Raji (cell line): ENCODE results near the gene CHRNA4.

Experiments
- POLR2A ChIP-seq: IDR thresholded peaks from 2 replicates; pipeline ENCODE4 v1.6.1; 2011; ENCODE audit warnings: low read depth, low read length, control low read depth; ENCODE audit not compliant: insufficient read depth

CHRNA4 gene

GRCh38 chr20:63352811-63353221, 8.3 kb downstream of the CHRNA4 start:
- TF ChIP-seq POLR2A: no peak

GRCh38 chr20:63351811-63352591, 9.1 kb downstream of the CHRNA4 start:
- no peak for TF ChIP-seq POLR2A

GRCh38 chr20:63351326-63351700, 9.8 kb downstream of the CHRNA4 start:
- no peak for TF ChIP-seq POLR2A

GRCh38 chr20:63350597-63351325, 10.4 kb downstream of the CHRNA4 start:
- TF ChIP-seq POLR2A: no peak

- no peak for TF ChIP-seq POLR2A
These were observed 11.0 kb downstream of the CHRNA4 start for GRCh38 chr20:63350196-63350595.

- TF ChIP-seq POLR2A: no peak
These were observed 11.6 kb downstream of the CHRNA4 start for GRCh38 chr20:63349516-63349895.

DNA sequence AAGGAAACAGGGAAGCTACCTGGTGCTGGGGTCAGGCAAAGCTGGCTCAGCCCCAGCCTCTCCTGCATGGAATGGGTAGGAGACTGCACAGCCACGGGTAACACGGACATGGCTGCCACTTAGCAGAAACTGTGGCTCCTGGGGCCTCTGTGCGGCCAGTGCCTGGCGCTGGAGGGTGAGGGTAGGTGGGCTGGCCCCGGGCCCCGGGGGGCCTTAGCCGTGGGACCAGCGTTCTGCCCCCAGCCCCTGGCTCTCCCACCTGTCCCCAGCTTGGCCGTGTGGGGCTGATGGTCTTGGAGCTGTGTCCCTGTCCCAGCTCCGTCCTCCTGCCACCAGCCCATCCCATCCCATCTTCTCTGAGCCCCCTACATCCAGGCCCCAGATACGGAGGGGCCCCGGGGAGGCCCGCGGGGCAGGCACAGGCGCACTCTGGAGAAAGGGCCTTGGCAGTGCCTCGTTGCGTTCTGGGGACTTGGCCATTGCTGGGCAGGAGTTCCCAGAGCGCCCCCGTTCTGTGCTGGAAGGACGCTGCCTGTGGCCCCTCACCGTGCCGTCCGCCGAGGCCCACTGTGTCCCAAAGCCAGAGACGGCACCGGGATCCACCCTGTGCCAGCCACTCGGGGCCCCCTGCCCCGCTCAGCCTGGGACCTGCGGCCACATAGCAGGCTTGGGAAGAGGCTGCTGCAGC, 12.2 kb downstream of the CHRNA4 start:
- no peak for TF ChIP-seq POLR2A

DNA sequence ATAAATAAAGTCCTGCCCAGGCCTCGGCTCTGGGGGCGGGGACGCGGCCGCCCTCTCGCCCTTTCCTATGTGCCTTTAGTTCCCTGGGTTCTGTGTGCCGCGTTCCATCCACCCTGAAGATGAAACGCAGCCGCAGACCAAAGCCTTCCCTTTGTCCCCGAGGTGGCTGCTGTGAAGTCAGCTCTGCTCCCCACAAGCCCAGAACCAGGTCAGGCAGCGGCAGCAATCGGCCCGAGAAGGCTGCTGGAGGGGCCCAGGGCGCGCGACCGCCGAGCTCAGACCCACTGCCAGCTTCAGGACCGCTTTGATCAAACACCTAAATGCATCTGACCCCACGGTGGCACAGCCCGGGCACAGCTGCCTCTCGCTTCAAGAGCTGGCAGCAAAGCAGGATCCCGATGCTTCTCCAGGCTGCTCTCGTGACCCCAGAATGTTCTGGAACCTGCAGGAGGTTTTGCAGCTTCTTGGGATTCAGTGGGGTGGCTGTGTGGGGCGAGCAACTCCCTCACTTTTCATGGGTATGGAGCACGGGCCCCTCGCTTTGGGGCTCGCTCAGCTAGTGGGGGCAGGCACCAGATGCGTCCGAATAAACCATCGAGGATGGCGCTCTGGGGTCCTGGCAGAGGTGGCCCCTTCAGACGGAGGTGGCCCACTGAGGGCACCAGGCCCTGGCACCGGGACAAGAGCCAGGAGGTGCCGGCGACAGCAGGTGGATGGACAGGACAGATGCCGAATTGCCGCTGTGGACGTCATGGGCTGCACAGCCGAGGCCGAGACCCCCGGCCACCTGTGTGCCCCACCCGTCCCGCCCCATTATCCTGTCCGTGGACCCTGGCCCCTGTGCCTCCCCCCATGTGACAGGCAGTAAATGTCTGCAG, 13.0 kb downstream of the CHRNA4 start:
- TF ChIP-seq POLR2A: no peak

DNA sequence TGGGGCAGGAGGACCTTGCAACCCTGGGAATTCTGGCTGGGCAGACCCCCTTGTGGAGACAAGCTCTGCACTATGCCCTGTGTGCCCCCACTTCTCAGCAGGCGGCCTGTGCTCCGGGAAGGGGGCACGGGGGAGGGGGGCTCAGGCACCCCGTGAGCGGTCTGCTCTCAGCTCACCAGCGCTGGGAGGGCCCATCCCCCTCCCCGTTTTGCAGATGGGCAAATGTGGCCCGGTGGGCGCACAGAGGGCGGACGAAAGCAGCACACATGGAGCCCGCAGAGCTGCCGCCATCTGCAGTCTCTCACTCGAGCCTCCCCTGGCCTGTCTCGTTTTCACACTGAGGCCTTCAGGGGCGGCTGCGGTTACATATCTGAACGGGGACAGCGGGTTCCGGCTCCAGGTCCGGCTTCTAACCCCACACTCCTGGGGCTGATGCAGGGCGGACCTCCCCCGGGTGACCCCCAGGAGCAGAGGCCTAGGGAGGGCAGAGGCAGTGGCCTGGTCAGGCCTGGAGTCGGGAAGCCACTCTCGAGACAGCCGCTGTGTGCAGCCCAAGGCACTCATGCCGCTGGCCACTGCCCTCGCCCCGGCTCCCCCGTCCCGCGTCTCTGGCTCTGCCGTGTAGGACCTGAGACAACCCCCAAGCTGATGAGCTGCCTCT, 13.9 kb downstream of the CHRNA4 start:
- TF ChIP-seq POLR2A: no peak

DNA sequence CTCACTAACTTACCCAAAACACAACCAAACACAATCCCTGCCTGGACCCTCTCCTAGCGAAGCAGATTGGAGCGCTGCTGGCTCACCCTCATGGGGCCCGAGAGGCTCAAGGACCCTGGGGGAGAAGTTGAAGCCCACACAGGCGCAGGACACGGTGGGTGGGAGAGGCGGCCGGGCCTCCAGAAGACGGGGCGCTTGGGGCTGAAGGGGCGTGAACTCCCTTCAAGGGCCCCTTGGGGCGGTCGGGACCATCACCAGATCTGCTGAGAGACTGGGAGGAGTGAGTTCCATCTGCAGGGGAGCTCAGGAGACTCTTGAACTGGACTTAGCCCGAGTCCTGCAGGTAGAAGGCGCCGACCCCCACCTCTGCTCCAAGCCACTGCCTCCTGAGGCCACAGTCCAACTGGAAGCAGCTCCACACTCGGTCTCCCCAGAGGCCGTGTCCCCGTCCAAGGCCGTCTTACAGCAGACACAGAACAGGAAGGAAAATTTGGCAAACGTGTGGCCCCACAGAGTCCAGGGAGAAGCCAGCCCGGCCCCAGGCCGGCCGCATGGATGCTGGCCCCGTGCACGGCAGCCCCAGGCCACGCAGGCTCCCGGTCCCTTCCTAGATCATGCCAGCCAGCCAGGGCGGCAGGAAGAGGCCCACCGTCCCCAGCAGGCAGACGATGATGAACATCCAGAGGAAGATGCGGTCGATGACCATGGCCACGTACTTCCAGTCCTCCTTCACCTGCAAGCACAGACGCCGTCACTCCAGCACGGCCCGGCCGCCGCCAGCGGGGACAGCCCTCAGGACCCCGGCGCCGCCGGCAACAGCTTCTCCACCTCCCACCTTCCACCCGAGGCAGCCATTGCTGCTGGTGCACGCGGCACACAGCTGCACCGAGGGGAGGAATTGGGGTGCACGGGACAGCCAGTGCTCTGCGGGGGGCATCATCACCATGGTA, 14.7 kb downstream of the CHRNA4 start:
- TF ChIP-seq POLR2A: no peak

GRCh38 chr20:63345328-63346100, 15.6 kb downstream of the CHRNA4 start:
- TF ChIP-seq POLR2A: no peak

DNA sequence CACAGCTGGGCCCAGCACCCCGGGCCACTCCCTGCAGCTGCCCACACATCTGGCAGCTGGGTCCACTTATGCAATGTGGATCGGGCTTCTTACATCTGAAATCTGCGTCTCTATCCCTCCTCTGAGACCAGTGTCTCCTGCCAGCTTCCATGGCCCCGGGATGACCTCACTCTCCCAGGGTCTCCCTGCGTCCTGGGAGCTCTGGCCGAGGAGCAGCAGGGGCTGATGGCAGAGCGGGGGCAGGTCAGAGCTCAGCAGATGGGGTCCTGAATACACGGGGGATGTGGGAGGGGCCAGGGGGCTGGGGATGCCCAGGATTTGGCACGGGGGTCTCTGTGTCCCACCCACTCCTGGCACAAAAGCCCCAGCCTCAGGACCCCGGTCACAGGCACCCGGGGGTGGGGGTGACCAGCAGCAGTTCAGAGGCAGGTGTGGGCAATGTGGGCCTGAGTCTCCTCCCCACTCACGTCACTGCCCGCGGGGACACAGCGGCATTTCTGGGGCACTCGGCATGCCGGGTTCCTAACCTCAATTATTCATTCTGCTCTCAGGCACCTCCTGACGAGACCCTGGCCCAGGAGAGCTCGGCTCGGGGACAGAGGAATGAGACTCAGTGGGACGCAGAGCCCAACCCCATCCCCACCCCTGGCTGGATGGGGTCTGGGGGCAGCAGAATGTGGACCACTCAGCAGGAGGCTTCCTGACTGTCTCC, 16.4 kb downstream of the CHRNA4 start:
- TF ChIP-seq POLR2A: no peak
